H1 (cell line): ENCODE measurements around the gene FICD. TPM values are rescaled to one million over a fixed set of nuclear protein-coding genes. Genes with fewer than 3 reads are reported as not detected.

ENCODE experiments used
- EZH2 ChIP-seq: fragments of 200-600 bp; sonication (generic); IDR thresholded peaks from 2 replicates; pipeline ENCODE4 v1.7.1; 2012; ENCODE audit warnings: low read depth, mild to moderate bottlenecking, moderate library complexity, low read length, inconsistent platforms; ENCODE audit not compliant: severe bottlenecking
- RAD21 ChIP-seq, 2 experiments: IDR thresholded peaks in 1 of 2; conservative IDR thresholded peaks in 1 of 2; 2 replicates each; pipeline ENCODE4 v1.6.1; 2011; ENCODE audit warnings: low read depth in 2 of 2, low read length in 2 of 2, improper control_type of control experiment in 1 of 2, inconsistent platforms in 1 of 2, mild to moderate bottlenecking in 1 of 2, moderate library complexity in 1 of 2
- polyA plus RNA-seq, 7 experiments: library from polyadenylated mRNA; depleted of rRNA in 3 of 7; stranded (reverse) in 5 of 7; unstranded in 2 of 7; fragments of >200 nt in 5 of 7; fragments of 200-250 nt in 2 of 7; gene quantifications; 1 replicate in 5 of 7; 2 replicates in 1 of 7; 4 replicates in 1 of 7; pipeline versions ENCODE4 v1.2.1 to v1.2.3, GENCODE V29; 2011 to 2013; ENCODE audit warnings: missing spikeins in 2 of 7, mixed read lengths in 2 of 7
- total RNA-seq: library from RNA; stranded (reverse); fragmentation: NEBNext Ultra II Directional; extraction: Animal tissue kit (Norgen Biotek cat#: 25700); gene quantifications from 2 replicates; pipeline ENCODE4 v1.2.1, GENCODE V29; 2021

Gene FICD
- total and polyA plus RNA-seq, 2 of the 8 experiments (the other 6 are each of a cell fraction or from before 2014, with no cell fraction given), result 2.2 to 6.0 TPM

DNA sequence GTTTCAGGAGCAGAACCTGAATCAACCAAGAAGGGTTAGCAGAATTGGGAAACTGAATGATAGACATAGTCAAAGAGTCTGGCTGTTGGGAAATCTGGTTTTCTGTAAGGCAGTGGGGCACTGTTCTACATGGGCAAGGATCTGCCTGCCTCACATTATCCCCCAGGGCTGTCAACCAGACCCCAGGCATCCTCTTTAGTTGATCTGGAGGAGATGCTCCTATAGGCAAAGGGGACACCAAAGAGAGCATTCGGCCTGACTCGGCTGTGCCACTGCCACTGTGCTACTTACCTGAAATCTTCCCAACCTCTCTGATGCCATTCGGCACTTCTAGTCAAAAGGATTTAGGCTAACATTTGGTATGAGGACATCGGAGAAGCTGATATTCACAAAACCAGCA lies 51.4 kb downstream of the FICD start (continued):
- no peak for TF ChIP-seq RAD21 (IDR thresholded peaks at IDR 0.05 in 1 of 2, conservative IDR thresholded peaks at IDR 0.05 in 1 of 2; ENCODE audit: low read depth in 2 of 2, low read length in 2 of 2)
- no peak for TF ChIP-seq EZH2
- TF ChIP-seq, all 59 proteins: peak for 0
